ENCODE data around the gene CD3D. TPM values are rescaled to one million over a fixed set of nuclear protein-coding genes. Genes with fewer than 3 reads are reported as not detected.

The CD3D gene
- total and polyA plus RNA-seq, 2 experiments from 2014 or later: 1.8 to 2.3 TPM

DNA sequence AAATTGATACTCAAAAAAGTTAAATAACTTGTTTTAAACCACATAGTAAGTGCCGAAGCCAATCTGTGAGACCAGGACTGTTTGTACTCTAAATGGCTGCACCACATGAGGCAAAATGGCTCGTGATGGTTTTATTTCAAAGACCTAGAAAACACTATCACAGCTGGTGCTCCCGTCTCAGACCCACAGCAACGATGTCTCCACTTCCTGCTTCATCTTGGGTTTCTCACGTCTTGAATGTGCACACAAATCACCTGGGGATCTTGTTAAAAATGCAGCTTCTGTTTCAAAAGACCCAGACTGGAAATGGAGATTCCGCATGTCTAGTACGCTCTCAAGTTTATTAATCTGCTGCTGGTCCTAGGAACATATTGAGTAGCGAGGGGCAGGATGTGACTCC, 36.8 kb downstream of the CD3D start:
- Histone ChIP-seq H3K27ac (no peak overlapping the region), H3K4me2 (no peak overlapping the region), H3K4me1 (ENCODE audit: insufficient read depth) (no peaks in the 10 kb centered on the region), H2AFZ (no peak overlapping the region), H4K20me1 (ENCODE audit: insufficient read depth, poor library complexity, severe bottlenecking) (no peaks in the 10 kb centered on the region), H3K4me3 (no peak overlapping the region), H3K79me2 (no peaks in the 10 kb centered on the region), H3K36me3 (replicated peaks; ENCODE audit: insufficient read depth, low read depth) (no peaks in the 10 kb centered on the region), H3K9me2 (replicated peaks; ENCODE audit: insufficient read depth) (no peaks in the 10 kb centered on the region), H3K9me3 (ENCODE audit: low read depth) (no peaks in the 10 kb centered on the region), H3K27me3 (peaks cover 12% of the 10 kb centered on the region)
- DNase-seq (ENCODE audit: low spot score): no peak
- no peak for TF ChIP-seq EZH2phosphoT487 (IDR thresholded peaks at IDR 0.05; ENCODE audit: low read depth, severe bottlenecking, unreplicated experiment)
- 80% methylated on average over 8 of the region's 8 CpGs for WGBS (ENCODE audit: low lambda C conversion rate, missing lambda C conversion rate)

DNA sequence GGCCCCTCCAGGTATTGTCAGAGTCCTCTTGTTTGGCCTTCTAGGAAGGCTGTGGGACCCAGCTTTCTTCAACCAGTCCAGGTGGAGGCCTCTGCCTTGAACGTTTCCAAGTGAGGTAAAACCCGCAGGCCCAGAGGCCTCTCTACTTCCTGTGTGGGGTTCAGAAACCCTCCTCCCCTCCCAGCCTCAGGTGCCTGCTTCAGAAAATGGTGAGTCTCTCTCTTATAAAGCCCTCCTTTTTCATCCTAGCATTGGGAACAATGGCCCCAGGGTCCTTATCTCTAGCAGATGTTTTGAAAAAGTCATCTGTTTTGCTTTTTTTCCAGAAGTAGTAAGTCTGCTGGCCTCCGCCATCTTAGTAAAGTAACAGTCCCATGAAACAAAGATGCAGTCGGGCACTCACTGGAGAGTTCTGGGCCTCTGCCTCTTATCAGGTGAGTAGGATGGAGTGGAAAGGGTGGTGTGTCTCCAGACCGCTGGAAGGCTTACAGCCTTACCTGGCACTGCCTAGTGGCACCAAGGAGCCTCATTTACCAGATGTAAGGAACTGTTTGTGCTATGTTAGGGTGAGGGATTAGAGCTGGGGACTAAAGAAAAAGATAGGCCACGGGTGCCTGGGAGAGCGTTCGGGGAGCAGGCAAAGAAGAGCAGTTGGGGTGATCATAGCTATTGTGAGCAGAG, 37.8 kb downstream of the CD3D start, which contains the start of gene CD3E:
CD3E (plus strand) TSS at position 163 of the 681 bp plus-strand sequence; CDS start at position 386, 223 bp downstream.
- no peak within 1 kb of the TSS for H3K27ac ChIP-seq
- no peaks in the 10 kb centered on the region for H3K79me2 ChIP-seq
- H2AFZ ChIP-seq: no peak within 1 kb of the TSS
- H4K20me1 ChIP-seq (ENCODE audit: insufficient read depth, poor library complexity, severe bottlenecking): no peaks in the 10 kb centered on the region
- no peaks in the 10 kb centered on the region for H3K36me3 ChIP-seq (replicated peaks; ENCODE audit: insufficient read depth, low read depth)
- peaks cover 12% of the 10 kb centered on the region for H3K27me3 ChIP-seq
- no peak for DNase-seq (ENCODE audit: low spot score)
- H3K4me3 ChIP-seq: no peak within 1 kb of the TSS
- H3K4me2 ChIP-seq: no peak within 1 kb of the TSS
- H3K4me1 ChIP-seq (ENCODE audit: insufficient read depth): no peaks in the 10 kb centered on the region
- TF ChIP-seq EZH2phosphoT487 (IDR thresholded peaks at IDR 0.05; ENCODE audit: low read depth, severe bottlenecking, unreplicated experiment) (no peak), EZH2 (IDR thresholded peaks at IDR 0.05; ENCODE audit: borderline replicate concordance) (no peak)
- TF ChIP-seq, protein P1, sequence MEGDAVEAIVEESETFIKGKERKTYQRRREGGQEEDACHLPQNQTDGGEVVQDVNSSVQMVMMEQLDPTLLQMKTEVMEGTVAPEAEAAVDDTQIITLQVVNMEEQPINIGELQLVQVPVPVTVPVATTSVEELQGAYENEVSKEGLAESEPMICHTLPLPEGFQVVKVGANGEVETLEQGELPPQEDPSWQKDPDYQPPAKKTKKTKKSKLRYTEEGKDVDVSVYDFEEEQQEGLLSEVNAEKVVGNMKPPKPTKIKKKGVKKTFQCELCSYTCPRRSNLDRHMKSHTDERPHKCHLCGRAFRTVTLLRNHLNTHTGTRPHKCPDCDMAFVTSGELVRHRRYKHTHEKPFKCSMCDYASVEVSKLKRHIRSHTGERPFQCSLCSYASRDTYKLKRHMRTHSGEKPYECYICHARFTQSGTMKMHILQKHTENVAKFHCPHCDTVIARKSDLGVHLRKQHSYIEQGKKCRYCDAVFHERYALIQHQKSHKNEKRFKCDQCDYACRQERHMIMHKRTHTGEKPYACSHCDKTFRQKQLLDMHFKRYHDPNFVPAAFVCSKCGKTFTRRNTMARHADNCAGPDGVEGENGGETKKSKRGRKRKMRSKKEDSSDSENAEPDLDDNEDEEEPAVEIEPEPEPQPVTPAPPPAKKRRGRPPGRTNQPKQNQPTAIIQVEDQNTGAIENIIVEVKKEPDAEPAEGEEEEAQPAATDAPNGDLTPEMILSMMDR (IDR thresholded peaks at IDR 0.05; ENCODE audit: poor library complexity): no peak
- no peaks in the 10 kb centered on the region for H3K9me3 ChIP-seq (ENCODE audit: low read depth)
- no peaks in the 10 kb centered on the region for H3K9me2 ChIP-seq (replicated peaks; ENCODE audit: insufficient read depth)
- 88% methylated on average over 8 of the region's 8 CpGs for WGBS (ENCODE audit: low lambda C conversion rate, missing lambda C conversion rate)

DNA sequence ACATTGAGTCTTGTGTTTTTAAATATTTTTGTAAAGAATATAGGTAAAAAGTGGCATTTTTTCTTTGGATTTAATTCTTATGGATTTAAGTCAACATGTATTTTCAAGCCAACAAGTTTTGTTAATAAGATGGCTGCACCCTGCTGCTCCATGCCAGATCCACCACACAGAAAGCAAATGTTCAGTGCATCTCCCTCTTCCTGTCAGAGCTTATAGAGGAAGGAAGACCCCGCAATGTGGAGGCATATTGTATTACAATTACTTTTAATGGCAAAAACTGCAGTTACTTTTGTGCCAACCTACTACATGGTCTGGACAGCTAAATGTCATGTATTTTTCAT, 38.3 kb downstream of the CD3D start:
- no peaks in the 10 kb centered on the region for H3K9me2 ChIP-seq (replicated peaks; ENCODE audit: insufficient read depth)
- TF ChIP-seq EZH2phosphoT487 (IDR thresholded peaks at IDR 0.05; ENCODE audit: low read depth, severe bottlenecking, unreplicated experiment): no peak
- TF ChIP-seq, protein P1 (IDR thresholded peaks at IDR 0.05; ENCODE audit: poor library complexity): no peak
- no peak overlapping the region for H3K4me3 ChIP-seq
- H3K36me3 ChIP-seq (replicated peaks; ENCODE audit: insufficient read depth, low read depth): no peaks in the 10 kb centered on the region
- no peaks in the 10 kb centered on the region for H3K9me3 ChIP-seq (ENCODE audit: low read depth)
- no peaks in the 10 kb centered on the region for H3K4me1 ChIP-seq (ENCODE audit: insufficient read depth)
- H3K79me2 ChIP-seq: no peaks in the 10 kb centered on the region
- no peak overlapping the region for H2AFZ ChIP-seq
- H4K20me1 ChIP-seq (ENCODE audit: insufficient read depth, poor library complexity, severe bottlenecking): no peaks in the 10 kb centered on the region
- DNase-seq (ENCODE audit: low spot score): no peak
- peaks cover 12% of the 10 kb centered on the region for H3K27me3 ChIP-seq
- no peak overlapping the region for H3K27ac ChIP-seq
- H3K4me2 ChIP-seq: no peak overlapping the region
- WGBS (ENCODE audit: low lambda C conversion rate, missing lambda C conversion rate): 91% methylated on average over 1 of the region's 1 CpG

DNA sequence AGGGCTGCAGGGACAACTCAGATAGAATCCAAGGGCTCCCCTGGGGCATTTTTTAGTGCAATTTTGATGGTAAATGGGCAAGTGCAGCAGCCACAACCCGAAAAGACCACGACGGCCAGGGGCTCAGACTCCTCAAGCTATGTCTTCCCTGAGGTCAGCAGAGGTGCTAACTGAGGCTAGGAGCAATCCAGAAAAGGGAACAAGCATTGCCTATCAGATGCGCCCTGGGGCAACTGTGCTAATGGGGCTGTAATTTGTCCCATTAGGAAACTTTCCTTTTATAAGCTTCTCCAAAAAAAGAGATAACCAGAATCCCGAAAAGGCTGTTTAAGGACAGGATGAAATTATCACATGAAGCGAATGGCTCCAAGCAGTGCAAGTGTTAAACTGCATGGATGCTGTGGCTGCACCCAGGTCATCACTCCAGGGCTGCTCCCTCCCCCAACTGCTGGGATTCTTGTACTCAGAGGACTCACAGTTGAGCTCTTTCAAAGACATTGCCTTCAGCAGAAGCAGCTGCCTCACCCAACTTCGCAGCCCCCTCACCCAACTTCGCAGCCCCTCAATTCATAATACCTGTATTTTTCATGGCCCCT, 40.8 kb downstream of the CD3D start:
- Histone ChIP-seq H3K27ac (no peak overlapping the region), H2AFZ (no peak overlapping the region), H3K4me1 (ENCODE audit: insufficient read depth) (no peaks in the 10 kb centered on the region), H4K20me1 (ENCODE audit: insufficient read depth, poor library complexity, severe bottlenecking) (no peaks in the 10 kb centered on the region), H3K9me3 (ENCODE audit: low read depth) (no peaks in the 10 kb centered on the region), H3K27me3 (peaks cover 12% of the 10 kb centered on the region), H3K4me3 (no peak overlapping the region), H3K79me2 (no peaks in the 10 kb centered on the region), H3K4me2 (no peak overlapping the region), H3K9me2 (replicated peaks; ENCODE audit: insufficient read depth) (no peaks in the 10 kb centered on the region), H3K36me3 (replicated peaks; ENCODE audit: insufficient read depth, low read depth) (no peaks in the 10 kb centered on the region)
- DNase-seq (ENCODE audit: low spot score): no peak
- WGBS (ENCODE audit: low lambda C conversion rate, missing lambda C conversion rate): 71% methylated on average over 8 of the region's 8 CpGs
- TF ChIP-seq EZH2 (IDR thresholded peaks at IDR 0.05; ENCODE audit: borderline replicate concordance) (no peak), EZH2phosphoT487 (IDR thresholded peaks at IDR 0.05; ENCODE audit: low read depth, severe bottlenecking, unreplicated experiment) (no peak)
- TF ChIP-seq, protein P1 (IDR thresholded peaks at IDR 0.05; ENCODE audit: poor library complexity): no peak
